NAMALWA (cell line): ENCODE measurements around the gene CSRP2.

Source experiments
- DNase-seq: peaks from one replicate; pipeline ENCODE4 v3.0.0-alpha.2; 2015; ENCODE audit warnings: low spot score

CSRP2 gene

DNA sequence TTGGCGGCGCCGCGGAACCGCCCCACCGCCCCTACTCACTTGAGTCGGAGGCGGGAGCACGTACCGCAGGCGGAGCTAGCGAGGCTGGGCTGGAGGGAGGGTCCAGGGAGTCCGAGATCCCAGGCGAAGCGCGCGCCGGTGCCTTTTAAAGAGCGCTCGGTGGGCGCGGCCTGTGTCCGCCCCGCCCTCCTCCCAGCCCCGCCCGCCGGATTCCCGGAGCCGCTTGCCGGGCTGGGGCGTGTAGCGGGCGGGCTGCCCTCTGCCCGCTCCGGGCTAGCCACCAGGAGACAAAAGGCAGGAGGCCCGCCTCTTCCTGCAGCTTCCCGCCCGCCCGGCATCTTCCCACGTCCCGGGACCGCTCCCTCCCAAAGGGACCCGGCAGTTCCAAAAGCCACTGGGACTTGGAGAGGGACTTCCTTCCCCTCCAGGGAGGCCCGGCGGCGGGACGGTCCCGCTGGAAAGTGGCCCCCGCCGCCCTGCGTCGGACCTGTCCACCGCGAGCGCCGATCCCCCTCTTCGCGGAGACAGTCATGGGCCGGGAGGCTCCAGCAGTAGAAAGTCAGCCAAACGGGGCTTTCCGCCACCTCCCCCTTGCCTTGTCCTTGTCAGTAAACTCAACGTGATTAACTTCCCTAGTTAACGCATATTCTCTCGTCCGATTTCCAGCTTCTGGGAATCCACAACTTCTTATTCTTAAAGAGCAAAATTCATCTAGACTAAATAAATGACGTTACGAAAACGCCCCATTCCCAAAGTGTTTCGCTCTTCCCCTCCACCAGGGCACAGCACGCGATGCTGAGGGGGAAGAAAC lies at the start of gene CSRP2:
TSS of gene CSRP2 (minus strand) at position 121 of the 811 bp plus-strand sequence. CDS start 12,759 bp downstream, outside the sequence.
- DNase-seq: peak; percentile 54

DNA sequence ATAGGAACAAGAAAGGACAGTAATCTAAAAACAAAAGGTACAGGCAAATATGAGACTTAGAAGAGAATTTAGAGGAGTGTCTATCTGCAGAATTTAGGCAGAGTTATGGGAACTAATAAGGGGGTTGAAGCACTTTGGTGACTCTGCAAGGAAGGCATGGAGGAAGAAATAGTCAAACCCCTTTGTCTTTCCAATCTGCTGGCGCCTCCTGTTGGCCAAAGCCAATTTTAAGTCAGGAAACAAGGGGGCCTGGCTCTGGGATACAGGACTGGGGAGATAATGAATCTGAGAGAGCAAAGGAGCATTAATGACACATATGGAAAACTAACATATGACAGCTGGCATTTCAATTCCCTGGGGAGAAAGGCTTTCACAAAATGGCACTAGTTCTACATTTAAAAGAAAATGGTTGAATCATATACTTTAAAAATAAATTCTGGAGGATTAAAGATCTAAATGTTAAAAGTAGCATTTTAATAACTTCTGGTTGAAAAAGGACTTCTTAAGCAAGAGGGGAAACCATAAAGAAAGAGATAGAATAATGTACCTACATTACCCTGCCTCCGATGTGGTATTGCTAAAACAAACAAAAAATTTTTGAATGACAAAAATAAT lies 48.5 kb upstream of the CSRP2 start:
- peak; percentile 47 for DNase-seq

DNA sequence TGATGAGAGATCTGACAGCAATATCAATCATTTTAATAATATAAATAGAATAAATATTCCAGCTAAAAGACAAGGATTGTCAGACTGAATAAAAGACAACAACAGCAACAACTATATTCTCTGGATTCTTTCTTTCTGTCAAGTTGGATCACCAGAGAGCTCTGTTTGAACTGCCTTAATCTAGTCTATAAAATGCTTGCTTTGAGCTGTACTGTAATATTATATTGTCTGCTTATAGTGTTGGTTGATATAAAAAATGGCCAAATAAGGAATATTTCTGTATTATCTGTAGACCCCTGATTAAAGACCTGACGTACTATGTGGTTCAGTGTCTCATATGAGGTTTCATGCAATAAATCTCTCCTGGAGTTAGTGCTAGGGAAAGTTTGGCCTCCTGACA lies 46.3 kb upstream of the CSRP2 start:
- no peak for DNase-seq

DNA sequence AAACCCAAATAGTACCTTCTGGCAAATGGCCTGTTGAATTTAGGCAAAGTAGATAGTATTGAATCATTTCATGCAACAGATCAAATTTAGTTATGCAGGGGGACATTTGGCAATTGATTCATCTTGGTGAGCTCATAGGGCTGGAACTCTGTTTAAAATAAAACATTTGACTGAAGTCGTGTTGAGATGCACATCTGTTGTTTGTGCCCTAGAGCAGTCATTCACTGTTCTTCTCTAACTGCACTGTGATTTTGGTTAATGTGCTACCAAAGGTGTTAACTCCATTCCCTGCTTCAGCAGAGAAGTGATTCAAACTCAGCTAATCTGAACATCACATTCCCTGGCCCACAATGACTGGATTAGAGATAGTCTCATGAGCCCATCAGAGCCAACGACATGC lies 44.0 kb upstream of the CSRP2 start:
- no peak for DNase-seq

DNA sequence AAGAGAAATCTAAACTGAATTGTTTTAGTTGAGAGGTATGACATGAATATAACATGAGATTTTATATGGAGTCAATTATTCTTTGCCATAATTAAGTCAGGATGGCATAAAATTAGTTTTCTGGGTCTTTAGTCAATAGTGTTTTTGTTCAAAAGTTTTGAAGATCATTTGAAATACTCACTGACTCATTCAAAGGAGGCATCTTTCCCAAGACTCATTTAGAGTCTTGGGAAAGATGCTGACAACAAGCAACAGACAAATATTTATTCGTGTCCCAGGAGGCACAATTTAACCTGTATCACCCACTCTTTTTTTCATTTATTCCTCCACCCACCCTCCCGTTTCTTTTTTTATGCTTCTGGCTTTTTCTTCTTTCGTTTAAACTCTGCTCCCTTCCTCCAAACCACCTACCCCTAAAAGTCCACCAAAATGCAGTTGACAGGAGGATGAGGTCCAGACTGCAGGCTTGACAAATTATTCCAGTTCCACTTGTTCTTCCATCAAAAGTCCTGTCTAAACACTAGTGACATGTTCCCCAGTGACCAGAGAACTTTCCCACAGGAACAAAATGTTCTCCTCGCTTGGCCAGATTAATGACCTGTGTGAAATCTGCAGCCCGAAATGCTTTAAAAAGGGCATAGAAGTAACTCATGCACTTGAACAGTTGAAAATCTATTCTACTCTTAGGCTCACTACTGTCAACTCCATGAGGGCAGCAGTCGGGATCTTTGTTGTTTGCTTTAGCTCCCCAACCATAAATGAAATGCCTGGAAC lies 43.3 kb upstream of the CSRP2 start:
- no peak for DNase-seq

DNA sequence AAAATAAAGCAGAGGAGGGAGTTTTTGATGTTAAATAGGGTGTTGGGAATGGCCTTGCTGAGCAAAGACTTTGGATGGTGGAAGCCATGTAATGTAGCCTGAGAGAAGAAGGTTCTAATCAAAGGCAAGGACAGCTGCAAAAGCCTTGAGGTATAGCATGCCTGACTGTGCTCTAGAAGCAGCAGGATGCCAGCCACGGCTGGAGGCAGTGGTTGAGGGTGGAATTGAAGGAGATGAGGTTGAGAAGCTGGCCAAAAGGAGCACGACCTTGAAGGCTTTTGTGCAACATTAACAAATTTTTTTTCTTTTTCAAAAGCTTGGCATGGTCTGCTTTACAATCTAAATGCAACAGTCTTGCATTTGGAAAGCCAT lies 42.3 kb upstream of the CSRP2 start:
- DNase-seq: no peak

DNA sequence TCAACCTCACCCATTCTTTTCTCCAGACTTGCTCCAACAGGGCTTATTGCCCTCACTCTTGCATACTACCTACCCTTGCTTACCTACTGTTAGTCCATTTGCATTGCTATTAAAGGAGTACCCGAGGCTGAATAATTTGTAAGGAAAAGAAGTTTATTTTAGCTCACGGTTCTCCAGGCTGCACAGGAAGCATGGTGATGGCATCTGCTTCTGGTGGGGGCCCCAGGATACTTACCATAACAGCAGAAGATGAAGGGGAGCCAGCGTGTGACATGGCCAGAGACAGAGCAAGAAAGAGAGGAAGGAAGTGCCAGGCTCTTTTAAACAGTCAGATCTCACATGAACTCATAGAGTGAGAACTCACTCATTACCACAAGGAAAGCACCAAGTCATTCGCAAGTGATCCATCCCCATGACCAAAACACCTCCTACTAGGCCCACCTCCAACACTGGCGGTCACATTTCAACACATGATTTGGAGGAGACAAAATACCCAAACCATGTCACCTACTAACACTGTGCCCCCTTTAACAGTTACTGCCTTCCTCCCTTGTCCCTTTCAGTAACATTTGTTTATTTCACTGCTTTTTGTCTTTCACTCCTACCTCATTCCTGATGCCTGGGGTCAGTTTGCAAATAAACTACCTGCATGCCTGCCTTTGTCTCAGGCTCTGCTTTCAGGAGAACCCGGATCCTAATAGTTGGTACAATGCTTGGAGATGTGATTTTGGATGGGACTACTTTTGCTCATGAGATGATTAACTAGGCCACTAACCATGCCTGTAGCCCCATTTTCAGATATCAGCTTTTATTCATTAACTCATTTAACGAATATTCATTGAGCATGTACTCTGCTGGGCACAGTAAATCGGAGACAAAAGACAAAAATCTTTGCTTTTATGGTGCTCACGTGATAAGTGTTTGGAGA lies 41.6 kb upstream of the CSRP2 start:
- no peak for DNase-seq

DNA sequence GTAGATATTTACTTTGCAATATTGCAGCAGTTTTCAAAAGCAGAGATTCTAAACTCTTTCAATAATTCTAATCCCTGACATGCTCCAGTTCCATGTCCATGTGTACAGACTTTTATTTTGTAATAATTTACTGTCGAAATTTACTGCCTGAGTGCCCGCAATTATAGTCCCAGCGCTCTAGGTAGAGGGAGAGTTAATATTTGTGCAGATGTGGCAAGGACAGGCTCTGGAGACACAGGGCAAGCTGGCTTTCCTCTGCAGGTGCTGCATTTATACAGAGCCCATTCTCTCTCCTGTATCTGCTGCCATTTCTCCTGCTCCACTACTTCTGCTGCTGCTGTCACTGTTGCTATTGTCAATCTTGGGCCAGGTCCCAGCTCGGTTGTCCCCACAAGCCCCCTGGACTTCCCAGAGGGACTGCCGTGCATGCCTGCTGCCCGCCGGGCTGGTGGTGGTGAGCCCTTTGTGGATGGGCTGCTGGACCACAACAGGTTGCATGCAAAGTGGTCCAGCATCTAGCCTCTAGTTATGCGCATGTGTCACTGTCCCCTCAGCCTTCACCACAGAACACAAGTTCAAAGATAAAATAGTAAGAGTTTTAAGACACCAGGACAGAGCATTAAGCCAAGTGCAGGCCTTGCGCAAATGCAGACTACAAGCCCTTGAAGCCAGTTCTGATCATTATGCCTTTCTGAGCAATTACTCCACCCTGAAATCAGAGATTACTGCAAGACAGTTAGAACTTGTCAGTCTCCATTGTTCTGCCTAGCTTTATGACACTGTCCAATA lies 40.8 kb upstream of the CSRP2 start:
- DNase-seq: no peak

DNA sequence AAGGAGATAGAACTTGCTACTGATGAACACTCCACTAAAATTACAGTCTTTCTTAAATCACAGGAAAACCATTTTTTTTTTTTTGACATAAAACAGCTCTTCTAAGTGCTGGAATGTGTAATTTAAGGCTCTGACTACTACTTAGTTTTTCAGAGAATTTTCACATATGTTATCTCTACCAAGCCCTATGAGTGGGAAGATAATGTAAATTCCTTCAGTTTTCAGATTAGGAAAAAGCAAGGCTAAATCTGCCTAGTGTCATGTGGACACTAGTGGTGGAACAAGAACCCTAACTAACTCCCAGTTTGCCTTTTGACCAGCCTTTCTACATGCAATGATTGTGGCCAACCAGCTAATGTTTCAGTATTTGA lies 37.3 kb upstream of the CSRP2 start:
- DNase-seq: no peak

DNA sequence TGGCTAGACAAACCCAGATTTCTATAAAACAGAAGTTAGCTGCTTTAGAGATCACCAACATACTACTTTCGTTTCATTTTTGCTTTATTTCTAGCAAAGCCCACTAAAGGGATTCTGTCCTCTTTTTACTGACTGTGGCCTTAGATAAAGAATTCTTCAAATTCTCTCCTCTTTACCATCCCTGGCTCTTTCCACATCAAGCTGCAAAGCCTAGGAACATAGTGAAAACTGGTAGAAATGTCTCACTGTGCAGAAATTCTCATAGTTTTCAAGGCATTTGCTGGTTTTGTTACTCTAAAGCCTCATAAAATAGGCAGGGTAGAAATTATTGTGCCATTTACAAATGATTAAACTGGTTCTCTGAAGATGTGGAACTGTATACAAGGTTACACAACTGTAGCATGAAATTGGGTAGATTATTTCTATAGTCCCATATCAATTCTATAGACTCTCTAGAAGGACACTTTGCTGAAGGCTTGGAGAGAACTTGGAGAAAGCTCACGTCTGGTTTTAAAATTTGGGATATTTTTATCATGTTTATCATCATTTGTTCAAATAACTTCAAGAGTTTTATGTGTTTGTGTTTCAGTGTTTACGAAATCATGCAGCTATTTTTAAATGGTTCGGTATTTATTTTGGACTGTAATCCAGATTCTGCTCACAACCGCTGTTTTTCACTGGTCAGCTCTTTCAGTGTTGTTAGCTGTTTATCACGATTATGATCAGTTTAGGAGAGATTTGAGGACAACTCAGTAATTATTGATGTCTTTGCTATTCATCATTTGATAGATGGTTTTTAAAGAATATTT lies 36.7 kb upstream of the CSRP2 start:
- DNase-seq: no peak

DNA sequence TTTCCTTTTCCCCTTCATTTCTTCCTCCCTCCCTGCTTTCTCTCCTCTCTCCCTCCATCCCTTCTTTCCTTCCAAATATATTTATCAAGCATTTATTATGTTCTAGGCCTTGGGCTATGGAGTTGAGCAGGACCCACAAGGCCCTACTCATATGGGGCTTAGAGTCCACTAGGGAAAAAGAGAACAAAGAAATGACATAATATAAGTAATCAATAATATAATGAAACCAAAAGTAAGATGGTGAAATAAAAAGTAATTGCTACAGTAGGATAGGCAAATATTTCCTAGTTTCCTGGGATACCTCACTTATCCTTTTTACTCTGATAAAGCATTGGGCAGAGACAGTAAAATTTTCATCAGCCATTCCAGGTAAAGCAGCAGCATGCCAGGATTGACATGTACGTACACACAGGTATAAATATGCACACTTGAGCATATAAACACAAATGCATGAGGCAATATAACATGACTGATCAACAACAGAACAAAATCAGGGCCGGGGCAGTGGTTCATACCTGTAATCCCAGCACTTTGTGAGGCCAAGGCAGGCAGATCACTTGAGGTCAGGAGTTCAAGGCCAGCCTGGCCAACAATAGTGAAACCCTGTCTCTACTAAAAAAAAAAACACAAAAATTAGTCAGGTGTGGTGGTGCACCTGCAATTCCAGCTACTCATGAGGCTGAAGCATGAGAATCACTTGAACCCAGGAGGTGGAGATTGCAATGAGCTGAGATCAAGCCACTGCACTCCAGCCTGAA lies 35.5 kb upstream of the CSRP2 start:
- no peak for DNase-seq

DNA sequence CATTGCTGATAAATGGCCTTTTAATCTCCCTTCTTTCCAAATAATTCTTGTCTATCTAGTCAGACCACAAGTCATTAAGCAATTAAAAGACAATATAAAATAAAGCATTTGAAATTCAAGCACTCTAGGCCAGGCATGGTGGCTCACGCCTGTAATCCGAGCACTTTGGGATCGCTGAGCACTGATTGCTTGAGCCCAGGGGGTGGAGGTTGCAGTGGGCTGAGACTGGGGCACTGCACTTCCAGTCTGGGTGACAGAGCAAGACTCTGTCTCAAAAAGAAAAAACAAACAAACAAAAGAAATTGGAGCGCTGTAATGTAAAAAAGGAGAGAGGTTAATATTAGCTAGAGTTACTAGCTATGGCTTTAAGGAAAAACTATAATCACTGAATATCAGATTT lies 30.5 kb upstream of the CSRP2 start:
- no peak for DNase-seq

DNA sequence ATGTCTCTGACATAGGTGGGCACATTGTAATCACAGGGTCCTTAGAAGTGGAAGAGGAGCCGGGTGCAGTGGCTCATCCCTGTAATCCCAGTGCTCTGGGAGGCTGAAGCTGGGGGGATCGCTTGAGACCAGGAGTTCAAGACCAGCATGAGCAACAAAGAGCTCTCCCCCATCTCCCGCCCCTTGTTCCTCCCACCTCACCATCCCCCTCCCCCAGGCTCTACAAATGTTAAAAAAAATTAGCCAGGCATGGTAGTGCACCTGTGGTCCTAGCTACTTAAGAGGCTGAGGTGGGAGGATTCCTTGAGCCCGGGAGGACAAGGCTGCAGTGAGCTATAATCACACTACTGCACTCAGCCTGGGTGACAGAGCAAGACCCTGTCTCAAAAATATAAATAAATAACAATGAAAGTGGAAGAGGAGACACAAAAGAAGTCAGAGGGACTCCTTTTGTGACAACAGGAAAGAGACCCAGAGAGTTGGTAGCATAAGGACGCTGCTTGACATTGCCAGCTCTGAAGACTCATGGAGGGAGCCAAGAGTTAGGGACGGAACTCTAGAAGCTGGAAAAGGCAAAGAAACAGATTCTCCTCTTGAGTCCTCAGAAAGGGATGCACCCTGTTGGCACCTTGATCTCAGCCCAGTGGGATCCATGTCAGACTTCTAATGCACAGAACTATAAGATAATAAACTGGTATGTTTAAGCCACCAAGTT lies 29.6 kb upstream of the CSRP2 start:
- DNase-seq: no peak

DNA sequence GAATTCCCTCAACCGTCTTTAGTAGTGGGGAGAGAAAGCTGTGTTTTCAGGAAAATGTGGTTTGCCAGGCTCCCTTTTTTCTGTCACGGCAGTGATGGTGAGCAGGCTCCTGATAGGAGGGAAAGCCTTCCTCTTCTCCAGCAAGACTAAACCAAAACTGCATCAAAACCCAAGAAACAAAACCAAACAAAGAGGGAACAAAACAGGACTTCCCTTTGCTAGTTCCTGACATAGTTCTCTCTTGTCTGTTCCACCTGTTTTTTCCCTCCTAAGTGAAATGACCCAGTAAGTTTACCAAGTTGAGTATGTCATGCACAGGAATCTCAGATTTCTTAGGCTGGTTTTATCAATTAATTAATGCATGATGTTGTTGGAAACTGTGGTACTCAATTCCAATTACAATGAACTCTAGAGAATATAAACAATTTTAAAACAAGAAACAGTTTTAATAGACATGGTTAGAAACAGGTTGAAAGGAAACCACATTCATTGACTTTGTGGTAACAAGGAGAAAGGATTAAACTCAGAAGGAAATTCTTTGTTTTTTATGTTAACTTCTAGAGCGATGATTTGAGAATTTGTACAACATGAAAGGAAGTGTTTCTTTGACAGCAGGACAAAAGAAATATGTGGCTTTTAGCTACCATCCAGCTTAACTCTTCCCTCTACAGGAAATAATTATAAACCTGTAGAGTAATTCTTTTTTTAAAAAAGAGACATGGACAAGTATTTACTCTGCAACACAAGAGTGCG lies 23.0 kb upstream of the CSRP2 start:
- DNase-seq: no peak

DNA sequence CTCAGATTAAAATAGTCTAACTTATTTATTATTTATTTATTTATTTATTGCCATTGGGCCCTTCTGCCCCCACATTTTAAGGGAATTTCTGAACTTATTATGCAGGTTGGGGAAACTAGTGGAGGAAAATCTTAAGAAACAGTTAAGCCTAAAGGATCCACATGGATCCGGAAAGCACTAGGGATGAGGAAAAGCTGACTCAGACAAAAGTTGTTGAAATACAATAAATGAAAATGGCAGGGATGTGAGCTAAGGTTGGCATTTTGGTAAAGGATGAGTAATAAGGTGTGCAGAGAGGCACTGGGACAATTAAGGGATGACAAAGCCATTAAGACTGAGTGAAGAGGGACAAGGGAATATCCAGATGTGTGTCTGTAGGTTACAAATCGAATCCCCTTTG lies 20.7 kb upstream of the CSRP2 start:
- no peak for DNase-seq

DNA sequence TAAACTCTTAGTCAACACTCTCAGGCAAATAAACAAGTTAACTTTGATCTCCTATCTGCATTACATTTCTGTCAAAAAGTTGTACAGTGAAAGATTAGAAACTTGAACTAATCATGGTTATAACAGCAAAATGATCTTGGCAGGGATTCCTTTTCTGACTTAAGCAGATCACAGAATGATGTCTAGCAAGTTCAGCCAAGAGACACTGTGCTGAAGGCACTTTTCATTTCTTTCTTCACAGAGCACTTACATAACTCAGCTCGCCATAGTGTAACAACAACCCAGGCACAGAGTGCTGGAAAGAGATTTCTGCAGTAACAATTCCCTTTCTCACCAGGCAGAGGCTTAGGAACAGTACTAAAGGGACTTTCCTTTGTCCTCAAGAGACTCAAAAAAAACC lies 19.6 kb upstream of the CSRP2 start:
- DNase-seq: no peak

DNA sequence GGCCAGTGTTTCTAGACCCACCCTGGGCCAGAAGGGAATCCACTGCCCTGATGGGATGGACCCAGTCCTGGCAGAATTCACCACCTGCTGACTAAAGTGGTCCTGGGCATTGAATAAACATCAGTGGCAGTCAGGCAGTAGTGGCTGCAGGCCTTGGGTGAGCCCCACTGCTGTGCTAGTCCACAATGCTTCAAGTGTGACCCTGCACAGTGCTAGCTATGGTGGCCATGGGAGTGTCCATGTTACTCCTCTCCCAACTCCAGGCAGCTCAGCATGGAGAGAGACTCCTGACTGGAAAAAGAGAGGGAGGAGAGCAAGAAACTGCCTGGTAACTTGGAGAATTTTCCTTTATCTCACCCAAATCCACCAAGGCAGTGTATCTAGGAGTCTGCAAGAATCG lies 17.5 kb upstream of the CSRP2 start:
- DNase-seq: no peak

DNA sequence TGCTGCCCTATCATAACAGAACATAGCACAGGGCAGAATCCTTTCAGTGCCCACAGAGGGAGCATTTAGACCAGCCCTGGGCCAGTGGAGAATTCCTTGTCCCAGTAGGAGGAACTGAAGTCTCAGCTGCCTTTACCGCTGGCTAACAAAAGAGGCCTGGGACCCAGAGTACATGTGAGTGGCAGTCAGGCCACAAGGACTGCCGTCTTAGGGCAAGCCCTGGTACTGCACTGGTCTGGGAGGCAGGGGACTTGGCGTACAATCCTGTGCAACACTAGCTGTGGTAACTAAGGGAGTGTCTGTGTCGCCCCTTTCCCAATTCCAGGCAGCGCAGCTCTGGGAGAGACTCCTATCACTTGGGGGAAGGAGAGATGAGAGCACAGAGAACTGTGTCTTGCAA lies 17.0 kb upstream of the CSRP2 start:
- DNase-seq: no peak
